ENCODE results near the gene ZNF219. TPM values are rescaled to one million over a fixed set of nuclear protein-coding genes. Genes with fewer than 3 reads are reported as not detected.

The ZNF219 gene
- total and polyA plus RNA-seq, 2 of the 13 experiments (the other 11 are each of a cell fraction or from before 2014, with no cell fraction given) = 34.5 to 36.6 TPM

DNA sequence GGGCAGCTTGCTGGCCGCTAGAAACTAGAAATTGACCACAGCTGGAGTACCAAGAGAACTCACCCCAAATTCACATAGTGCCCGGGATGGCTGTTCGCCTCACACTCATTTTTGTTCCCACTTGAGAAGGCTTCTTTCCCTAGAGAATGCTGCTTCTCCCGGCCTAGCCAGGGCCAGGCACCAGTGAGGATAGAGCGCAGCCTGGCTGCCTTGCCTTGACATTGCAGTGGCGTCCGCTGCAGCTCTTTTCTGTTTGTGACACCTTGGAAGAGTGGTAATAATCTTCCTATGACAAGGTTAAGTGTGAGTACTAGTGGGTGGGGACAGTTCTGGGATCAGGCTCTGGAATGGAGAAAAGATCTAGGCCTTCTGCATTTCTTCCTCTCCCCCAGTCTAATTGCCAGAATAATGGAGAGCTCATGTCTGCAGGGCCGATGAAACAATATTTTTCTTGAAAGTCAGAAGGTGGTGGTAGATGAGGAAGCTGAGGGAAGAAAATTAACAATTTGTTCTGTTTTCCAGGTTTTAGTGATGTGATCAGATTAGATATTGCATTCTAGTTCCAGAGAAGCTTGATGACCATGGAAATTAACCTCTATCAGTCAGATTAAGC is 6.1 kb upstream of the ZNF219 start (continued):
- TF ChIP-seq, protein P1, sequence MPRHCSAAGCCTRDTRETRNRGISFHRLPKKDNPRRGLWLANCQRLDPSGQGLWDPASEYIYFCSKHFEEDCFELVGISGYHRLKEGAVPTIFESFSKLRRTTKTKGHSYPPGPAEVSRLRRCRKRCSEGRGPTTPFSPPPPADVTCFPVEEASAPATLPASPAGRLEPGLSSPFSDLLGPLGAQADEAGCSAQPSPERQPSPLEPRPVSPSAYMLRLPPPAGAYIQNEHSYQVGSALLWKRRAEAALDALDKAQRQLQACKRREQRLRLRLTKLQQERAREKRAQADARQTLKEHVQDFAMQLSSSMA (CRISPR knock-in tag; IDR thresholded peaks at IDR 0.05) = no peak
- TF ChIP-seq, protein P2, sequence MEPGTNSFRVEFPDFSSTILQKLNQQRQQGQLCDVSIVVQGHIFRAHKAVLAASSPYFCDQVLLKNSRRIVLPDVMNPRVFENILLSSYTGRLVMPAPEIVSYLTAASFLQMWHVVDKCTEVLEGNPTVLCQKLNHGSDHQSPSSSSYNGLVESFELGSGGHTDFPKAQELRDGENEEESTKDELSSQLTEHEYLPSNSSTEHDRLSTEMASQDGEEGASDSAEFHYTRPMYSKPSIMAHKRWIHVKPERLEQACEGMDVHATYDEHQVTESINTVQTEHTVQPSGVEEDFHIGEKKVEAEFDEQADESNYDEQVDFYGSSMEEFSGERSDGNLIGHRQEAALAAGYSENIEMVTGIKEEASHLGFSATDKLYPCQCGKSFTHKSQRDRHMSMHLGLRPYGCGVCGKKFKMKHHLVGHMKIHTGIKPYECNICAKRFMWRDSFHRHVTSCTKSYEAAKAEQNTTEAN (CRISPR knock-in tag; conservative IDR thresholded peaks at IDR 0.05) = no peak
- no peak for TF ChIP-seq SPEN (CRISPR knock-in tag; IDR thresholded peaks at IDR 0.05; ENCODE audit: low read depth)
- TF ChIP-seq PRPF4 (IDR thresholded peaks at IDR 0.05; ENCODE audit: low read depth, low read length, poor library complexity, severe bottlenecking) = no peak
- no peak for TF ChIP-seq CBX2 (IDR thresholded peaks at IDR 0.05; ENCODE audit: low read depth, low read length)
- no peak for TF ChIP-seq CBX2 (CRISPR knock-in tag; IDR thresholded peaks at IDR 0.05; ENCODE audit: low read depth)
- TF ChIP-seq ZNF737 (CRISPR knock-in tag; IDR thresholded peaks at IDR 0.05; ENCODE audit: borderline replicate concordance) = no peak; the same call in 1 of the 2 replicates
- no peak; the same call in 1 of the 2 replicates for TF ChIP-seq ZKSCAN8 (CRISPR knock-in tag; IDR thresholded peaks at IDR 0.05; ENCODE audit: borderline replicate concordance)
- no peak for TF ChIP-seq MEIS1 (CRISPR knock-in tag; IDR thresholded peaks at IDR 0.05; ENCODE audit: borderline replicate concordance)
- no peak for TF ChIP-seq SRSF4 (IDR thresholded peaks at IDR 0.05; ENCODE audit: low read depth, low read length, poor library complexity, severe bottlenecking)
- TF ChIP-seq NRL (CRISPR knock-in tag; IDR thresholded peaks at IDR 0.05; ENCODE audit: borderline replicate concordance) = no peak
- TF ChIP-seq GABPA (IDR thresholded peaks at IDR 0.05; ENCODE audit: low read depth, low read length) = no peak
- no peak for TF ChIP-seq GABPA (CRISPR knock-in tag; IDR thresholded peaks at IDR 0.05; ENCODE audit: low read depth)
- TF ChIP-seq ZNF256 (CRISPR knock-in tag; conservative IDR thresholded peaks at IDR 0.05) = 0 out of 2 replicates have a peak, but pooled peaks have one; percentile 5
- 0 out of 2 replicates have a peak, but pooled peaks have one; percentile 35 for TF ChIP-seq ZSCAN30 (CRISPR knock-in tag; IDR thresholded peaks at IDR 0.05)
- TF ChIP-seq ZBTB7B (CRISPR knock-in tag; IDR thresholded peaks at IDR 0.05) = no peak
- TF ChIP-seq ZSCAN25 (CRISPR knock-in tag; IDR thresholded peaks at IDR 0.05) = 0 out of 2 replicates have a peak, but pooled peaks have one; percentile 14
- no peak for TF ChIP-seq ZNF451 (CRISPR knock-in tag; IDR thresholded peaks at IDR 0.05)
- TF ChIP-seq, protein P3, sequence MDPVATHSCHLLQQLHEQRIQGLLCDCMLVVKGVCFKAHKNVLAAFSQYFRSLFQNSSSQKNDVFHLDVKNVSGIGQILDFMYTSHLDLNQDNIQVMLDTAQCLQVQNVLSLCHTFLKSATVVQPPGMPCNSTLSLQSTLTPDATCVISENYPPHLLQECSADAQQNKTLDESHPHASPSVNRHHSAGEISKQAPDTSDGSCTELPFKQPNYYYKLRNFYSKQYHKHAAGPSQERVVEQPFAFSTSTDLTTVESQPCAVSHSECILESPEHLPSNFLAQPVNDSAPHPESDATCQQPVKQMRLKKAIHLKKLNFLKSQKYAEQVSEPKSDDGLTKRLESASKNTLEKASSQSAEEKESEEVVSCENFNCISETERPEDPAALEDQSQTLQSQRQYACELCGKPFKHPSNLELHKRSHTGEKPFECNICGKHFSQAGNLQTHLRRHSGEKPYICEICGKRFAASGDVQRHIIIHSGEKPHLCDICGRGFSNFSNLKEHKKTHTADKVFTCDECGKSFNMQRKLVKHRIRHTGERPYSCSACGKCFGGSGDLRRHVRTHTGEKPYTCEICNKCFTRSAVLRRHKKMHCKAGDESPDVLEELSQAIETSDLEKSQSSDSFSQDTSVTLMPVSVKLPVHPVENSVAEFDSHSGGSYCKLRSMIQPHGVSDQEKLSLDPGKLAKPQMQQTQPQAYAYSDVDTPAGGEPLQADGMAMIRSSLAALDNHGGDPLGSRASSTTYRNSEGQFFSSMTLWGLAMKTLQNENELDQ (CRISPR knock-in tag; IDR thresholded peaks at IDR 0.05; ENCODE audit: borderline replicate concordance) = no peak
- no peak for TF ChIP-seq ZNF572 (CRISPR knock-in tag; IDR thresholded peaks at IDR 0.05)
- peak; percentile 9 for TF ChIP-seq ZNF547 (CRISPR knock-in tag; IDR thresholded peaks at IDR 0.05)
- no peak for TF ChIP-seq ZNF260 (CRISPR knock-in tag; IDR thresholded peaks at IDR 0.05; ENCODE audit: borderline replicate concordance, low read depth)
- TF ChIP-seq, protein P4, sequence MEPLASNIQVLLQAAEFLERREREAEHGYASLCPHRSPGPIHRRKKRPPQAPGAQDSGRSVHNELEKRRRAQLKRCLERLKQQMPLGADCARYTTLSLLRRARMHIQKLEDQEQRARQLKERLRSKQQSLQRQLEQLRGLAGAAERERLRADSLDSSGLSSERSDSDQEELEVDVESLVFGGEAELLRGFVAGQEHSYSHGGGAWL (CRISPR knock-in tag; IDR thresholded peaks at IDR 0.05) = no peak
- no peak for TF ChIP-seq ATF7-NPFF (CRISPR knock-in tag; IDR thresholded peaks at IDR 0.05; ENCODE audit: low read depth)
- TF ChIP-seq AHR (CRISPR knock-in tag; IDR thresholded peaks at IDR 0.05) = no peak
- no peak for TF ChIP-seq LCORL (IDR thresholded peaks at IDR 0.05)
- 0 out of 2 replicates have a peak, but pooled peaks have one; percentile 34 for TF ChIP-seq LCORL (CRISPR knock-in tag; IDR thresholded peaks at IDR 0.05)

All from HepG2 (cell line).